ENCODE results near the gene ALDH1A1. TPM values are rescaled to one million over a fixed set of nuclear protein-coding genes. Genes with fewer than 3 reads are reported as not detected.

The ALDH1A1 gene
- total RNA-seq, 1 experiment from 2014 or later: 0.71 TPM

GRCh38 chr9:72855890-72856523 lies 96.8 kb downstream of the ALDH1A1 start:
- DNase-seq (ENCODE audit: low read depth): no peak

- no peak for DNase-seq (ENCODE audit: low read depth)
Observed at GRCh38 chr9:72855321-72855720, 97.5 kb downstream of the ALDH1A1 start.

Other genes with a start within 250 kb of the ALDH1A1 start
- 608 and 753 TPM in 2 replicates for gene ANXA1, start 198.8 kb upstream of the ALDH1A1 start, total RNA-seq (2014; rRNA removed; shearing (Covaris generic))